ENCODE results near the gene AKAP13.

DNA sequence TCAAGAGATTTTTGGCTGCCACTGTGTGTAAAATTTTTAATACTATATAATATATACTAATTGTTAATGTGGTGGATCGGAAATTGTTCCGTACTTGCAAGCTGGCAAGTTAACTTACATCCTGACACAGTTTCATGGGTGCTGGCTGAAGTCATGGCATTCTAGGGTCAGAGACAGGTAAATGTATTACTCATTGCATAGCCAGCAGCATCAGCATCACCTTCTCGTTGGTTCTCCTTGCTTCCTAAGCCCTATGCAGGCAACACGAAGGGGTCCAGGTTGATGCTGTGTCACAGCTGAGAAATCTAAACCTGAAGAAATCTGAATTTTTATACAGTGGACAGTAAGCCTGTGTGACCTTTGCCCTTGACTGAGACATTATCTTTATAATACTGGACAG, 251.6 kb downstream of the AKAP13 start:
- TF ChIP-seq CTCF (IDR thresholded peaks at IDR 0.05; ENCODE audit: low read depth, low read length) (no peak), EZH2phosphoT487 (IDR thresholded peaks at IDR 0.05; ENCODE audit: low read depth) (no peak)

All from OCI-LY3 (cell line).